H1 (cell line): ENCODE data around the gene OXSR1. TPM values are rescaled to one million over a fixed set of nuclear protein-coding genes. Genes with fewer than 3 reads are reported as not detected.

Source experiments
- CTCF ChIA-PET: fragments of 300-600 bp; sonication (Branson Sonifier 250); formaldehyde crosslinking; loops from one replicate; lab custom pipeline; 2021; ENCODE audit not compliant: partially characterized antibody; lab: Charles Lee
- POLR2A ChIA-PET: fragments of 300-600 bp; sonication (Branson Sonifier 250); formaldehyde crosslinking; loops from one replicate; lab custom pipeline; 2021; ENCODE audit warnings: inconsistent platforms; ENCODE audit not compliant: partially characterized antibody; lab: Charles Lee
- DNase-seq, 2 experiments: peaks; one replicate each; pipeline versions ENCODE4 v3.0.0 to v3.0.0-alpha.2; 2010 to 2022; ENCODE audit warnings: low spot score in 2 of 2, low read depth in 1 of 2, mixed read lengths in 1 of 2
- FAIRE-seq: peaks from 2 replicates; lab custom pipeline; 2011; peaks lifted over from hg19 to GRCh38; lab: Jason Lieb, UNC
- H2AFZ ChIP-seq: 2 replicates; pipeline ENCODE4 v1.8.1; 2012; ENCODE audit warnings: low read length, inconsistent platforms
- H2AK5ac ChIP-seq: 2 replicates; pipeline ENCODE4 v1.6.1; 2013; ENCODE audit warnings: low read depth, low read length
- H2BK120ac ChIP-seq: replicated peaks from 2 replicates; pipeline ENCODE3; 2013; ENCODE audit warnings: low read depth, low read length, inconsistent platforms
- H2BK12ac ChIP-seq: 2 replicates; pipeline ENCODE4 v1.6.1; 2013; ENCODE audit warnings: low read depth, low read length
- H2BK15ac ChIP-seq: 2 replicates; pipeline ENCODE4 v1.6.1; 2013; ENCODE audit warnings: low read length
- H2BK20ac ChIP-seq: 2 replicates; pipeline ENCODE4 v1.6.1; 2013; ENCODE audit warnings: low read length
- H2BK5ac ChIP-seq: 2 replicates; pipeline ENCODE4 v1.6.1; 2013; ENCODE audit warnings: low read depth, low read length
- H3K14ac ChIP-seq: 2 replicates; pipeline ENCODE4 v1.6.1; 2013; ENCODE audit warnings: inconsistent platforms; ENCODE audit not compliant: insufficient read length
- H3K18ac ChIP-seq: 2 replicates; pipeline ENCODE4 v1.6.1; 2013; ENCODE audit warnings: low read length; ENCODE audit errors: extremely low read depth
- H3K23ac ChIP-seq: 2 replicates; pipeline ENCODE4 v1.6.1; 2013; ENCODE audit warnings: inconsistent platforms; ENCODE audit not compliant: insufficient read length
- H3K23me2 ChIP-seq: 2 replicates; pipeline ENCODE4 v1.6.1; 2013; ENCODE audit warnings: low read depth, low read length
- H3K27ac ChIP-seq: 2 replicates; pipeline ENCODE4 v1.6.1; 2011; ENCODE audit warnings: low read depth, low read length, inconsistent platforms
- H3K27me3 ChIP-seq, 4 experiments: replicated peaks in 1 of 4; 1 replicate in 1 of 4; 2 replicates in 3 of 4; pipeline versions ENCODE4 v1.6.1 to v1.8.1; 2011 to 2013; ENCODE audit warnings: low read length in 3 of 4, mild to moderate bottlenecking in 3 of 4, inconsistent platforms in 2 of 4, mixed read lengths in 2 of 4, moderate library complexity in 1 of 4; ENCODE audit not compliant: control insufficient read depth in 3 of 4, insufficient read depth in 3 of 4; ENCODE audit errors: extremely low read depth in 1 of 4
- H3K36me3 ChIP-seq, 4 experiments: 2 replicates each; pipeline versions ENCODE4 v1.6.1 to v1.8.1; 2011 to 2013; ENCODE audit warnings: mild to moderate bottlenecking in 4 of 4, low read length in 3 of 4, moderate library complexity in 2 of 4, control low read depth in 1 of 4, inconsistent platforms in 1 of 4; ENCODE audit not compliant: insufficient read depth in 4 of 4, control insufficient read depth in 2 of 4
- H3K4ac ChIP-seq: replicated peaks from 2 replicates; pipeline ENCODE3; 2013; ENCODE audit warnings: low read length, low read depth, mixed read lengths, inconsistent platforms; ENCODE audit not compliant: insufficient read length
- H3K4me1 ChIP-seq, 4 experiments: replicated peaks in 1 of 4; 1 replicate in 1 of 4; 2 replicates in 3 of 4; pipeline versions ENCODE4 v1.6.1 to v1.8.1; 2011 to 2013; ENCODE audit warnings: low read length in 3 of 4, inconsistent platforms in 2 of 4, mixed read lengths in 1 of 4; ENCODE audit not compliant: insufficient read depth in 4 of 4, control insufficient read depth in 3 of 4
- H3K4me2 ChIP-seq, 2 experiments: 2 replicates each; pipeline versions ENCODE4 v1.6.1 to v1.8.1; 2011 to 2013; ENCODE audit warnings: low read depth in 2 of 2, low read length in 2 of 2, control low read depth in 1 of 2, inconsistent platforms in 1 of 2, mild to moderate bottlenecking in 1 of 2; ENCODE audit not compliant: insufficient read depth in 1 of 2
- H3K4me3 ChIP-seq, 4 experiments: fragments of 200-600, 300-600 bp in 1 of 4; sonication (generic), shearing (Covaris generic), sonication (Bioruptor Twin) in 1 of 4; 2 replicates each; pipeline versions ENCODE4 v1.5.1 to v1.8.1; 2011 to 2016; ENCODE audit warnings: low read length in 4 of 4, low read depth in 3 of 4, control low read depth in 2 of 4, inconsistent platforms in 2 of 4, mild to moderate bottlenecking in 2 of 4, mixed read lengths in 1 of 4, moderate library complexity in 1 of 4; ENCODE audit not compliant: insufficient read depth in 2 of 4; ENCODE audit errors: extremely low read depth in 1 of 4
- H3K56ac ChIP-seq: replicated peaks from 2 replicates; pipeline ENCODE3; 2013; ENCODE audit warnings: low read depth, mild to moderate bottlenecking, mixed read lengths, low read length, inconsistent platforms; ENCODE audit not compliant: insufficient read length
- H3K79me1 ChIP-seq: 2 replicates; pipeline ENCODE4 v1.6.1; 2013; ENCODE audit warnings: low read depth, low read length, control low read depth
- H3K79me2 ChIP-seq, 2 experiments: 2 replicates each; pipeline versions ENCODE4 v1.6.1 to v1.8.1; 2012 to 2013; ENCODE audit warnings: low read length in 2 of 2, mild to moderate bottlenecking in 2 of 2, inconsistent platforms in 1 of 2; ENCODE audit not compliant: insufficient read depth in 2 of 2, control insufficient read depth in 1 of 2
- H3K9ac ChIP-seq, 4 experiments: replicated peaks in 1 of 4; 1 replicate in 1 of 4; 2 replicates in 3 of 4; pipeline versions ENCODE4 v1.6.1 to v1.8.1; 2011 to 2013; ENCODE audit warnings: low read depth in 3 of 4, low read length in 3 of 4, control low read depth in 2 of 4, mild to moderate bottlenecking in 2 of 4, moderate library complexity in 2 of 4, inconsistent platforms in 1 of 4; ENCODE audit errors: extremely low read depth in 1 of 4
- H3K9me3 ChIP-seq, 2 experiments: 2 replicates each; pipeline versions ENCODE4 v1.6.1 to v1.8.1; 2012 to 2013; ENCODE audit warnings: mild to moderate bottlenecking in 2 of 2, moderate library complexity in 2 of 2, control low read depth in 1 of 2, inconsistent platforms in 1 of 2, low read depth in 1 of 2, low read length in 1 of 2, mixed read lengths in 1 of 2; ENCODE audit not compliant: insufficient read depth in 2 of 2
- H4K20me1 ChIP-seq, 2 experiments: replicated peaks in 1 of 2; 2 replicates each; pipeline versions ENCODE3 to v1.8.1; 2011 to 2013; ENCODE audit warnings: inconsistent platforms in 2 of 2, low read length in 2 of 2, mild to moderate bottlenecking in 1 of 2; ENCODE audit not compliant: insufficient read depth in 2 of 2, control insufficient read depth in 1 of 2
- H4K5ac ChIP-seq: 2 replicates; pipeline ENCODE4 v1.6.1; 2013; ENCODE audit warnings: low read length, low read depth, mixed read lengths, inconsistent platforms; ENCODE audit not compliant: insufficient read length
- H4K8ac ChIP-seq: 2 replicates; pipeline ENCODE4 v1.8.0; 2013; ENCODE audit warnings: mild to moderate bottlenecking, moderate library complexity, low read length, inconsistent platforms; ENCODE audit not compliant: insufficient read depth; ENCODE audit errors: extremely low read depth
- H4K91ac ChIP-seq: replicated peaks from 2 replicates; pipeline ENCODE3; 2013; ENCODE audit warnings: low read length, mixed read lengths, inconsistent platforms; ENCODE audit not compliant: insufficient read length
- BRCA1 ChIP-seq: IDR thresholded peaks from 2 replicates; pipeline ENCODE4 v1.6.1; 2012; ENCODE audit warnings: low read depth, low read length, improper control_type of control experiment
- CBX5 ChIP-seq: fragments of 300-800, 300-1000 bp; sonication (generic); IDR thresholded peaks from 2 replicates; pipeline ENCODE4 v1.7.1; 2016; ENCODE audit warnings: antibody characterized with exemption, low read length, low read depth
- CBX8 ChIP-seq: fragments of 300-800, 300-1000 bp; sonication (generic); IDR thresholded peaks from 2 replicates; pipeline ENCODE4 v1.7.1; 2016; ENCODE audit warnings: low read depth, low read length, borderline replicate concordance
- CEBPB ChIP-seq: IDR thresholded peaks from 2 replicates; pipeline ENCODE4 v1.6.1; 2012; ENCODE audit warnings: low read depth, low read length
- CTBP2 ChIP-seq: IDR thresholded peaks from 2 replicates; pipeline ENCODE4 v1.7.0; 2011; ENCODE audit warnings: borderline replicate concordance, mild to moderate bottlenecking, moderate library complexity, mixed read lengths, low read length; ENCODE audit not compliant: insufficient read depth, insufficient read length
- EZH2 ChIP-seq: fragments of 200-600 bp; sonication (generic); IDR thresholded peaks from 2 replicates; pipeline ENCODE4 v1.7.1; 2012; ENCODE audit warnings: low read depth, mild to moderate bottlenecking, moderate library complexity, low read length, inconsistent platforms; ENCODE audit not compliant: severe bottlenecking
- GABPA ChIP-seq: IDR thresholded peaks from 2 replicates; pipeline ENCODE4 v1.6.1; 2011; ENCODE audit warnings: mild to moderate bottlenecking, low read length, moderate library complexity, borderline replicate concordance; ENCODE audit not compliant: insufficient read depth
- GTF2F1 ChIP-seq: IDR thresholded peaks from 2 replicates; pipeline ENCODE4 v1.6.1; 2012; ENCODE audit warnings: low read depth, low read length, improper control_type of control experiment, borderline replicate concordance
- HDAC2 ChIP-seq, 2 experiments: fragments of 300-600 bp in 1 of 2; sonication (generic) in 1 of 2; IDR thresholded peaks; 2 replicates each; pipeline ENCODE4 v1.6.1; 2011 to 2012; ENCODE audit warnings: low read depth in 2 of 2, low read length in 2 of 2, mild to moderate bottlenecking in 2 of 2, moderate library complexity in 2 of 2, borderline replicate concordance in 1 of 2, inconsistent platforms in 1 of 2
- NRF1 ChIP-seq: IDR thresholded peaks from 2 replicates; pipeline ENCODE4 v1.6.1; 2011; ENCODE audit warnings: mild to moderate bottlenecking, low read depth, low read length, improper control_type of control experiment
- POLR2A ChIP-seq, 2 experiments: IDR thresholded peaks; 1 replicate in 1 of 2; 2 replicates in 1 of 2; pipeline ENCODE4 v1.6.1; 2011; ENCODE audit warnings: low read depth in 2 of 2, low read length in 2 of 2, mild to moderate bottlenecking in 2 of 2; ENCODE audit errors: control extremely low read depth in 1 of 2
- SIRT6 ChIP-seq: IDR thresholded peaks from one replicate; pipeline ENCODE4 v1.7.1; 2012; ENCODE audit warnings: low read length, inconsistent platforms
- SRF ChIP-seq: IDR thresholded peaks from 2 replicates; pipeline ENCODE4 v1.6.1; 2011; ENCODE audit warnings: mild to moderate bottlenecking, low read depth, low read length, moderate library complexity
- TAF7 ChIP-seq: optimal IDR thresholded peaks from 2 replicates; pipeline ENCODE3; 2011; ENCODE audit warnings: low read depth, mild to moderate bottlenecking, inconsistent platforms, low read length, moderate library complexity, borderline replicate concordance
- TBP ChIP-seq: IDR thresholded peaks from 2 replicates; pipeline ENCODE4 v1.6.1; 2011; ENCODE audit warnings: low read depth, low read length, improper control_type of control experiment
- WGBS, 2 experiments: shearing (Covaris generic) in 1 of 2; methylation state at CpG; one replicate each; pipeline versions ENCODE4 v1.1.6 to v1.1.7; 2013 to 2015; ENCODE audit warnings: low lambda C conversion rate in 2 of 2, mixed read lengths in 2 of 2, inconsistent platforms in 1 of 2, low coverage in 1 of 2, missing lambda C conversion rate in 1 of 2; ENCODE audit not compliant: insufficient replicate concordance in 2 of 2, insufficient coverage in 1 of 2, insufficient read length in 1 of 2; ENCODE audit errors: extremely low coverage in 1 of 2, missing lambda C conversion rate in 1 of 2; 5-methylcytosine and 5-hydroxymethylcytosine counted together
- polyA plus RNA-seq, 7 experiments: library from polyadenylated mRNA; depleted of rRNA in 3 of 7; stranded (reverse) in 5 of 7; unstranded in 2 of 7; fragments of >200 nt in 5 of 7; fragments of 200-250 nt in 2 of 7; gene quantifications; 1 replicate in 5 of 7; 2 replicates in 1 of 7; 4 replicates in 1 of 7; pipeline versions ENCODE4 v1.2.1 to v1.2.3, GENCODE V29; 2011 to 2013; ENCODE audit warnings: missing spikeins in 2 of 7, mixed read lengths in 2 of 7
- total RNA-seq: library from RNA; stranded (reverse); fragmentation: NEBNext Ultra II Directional; extraction: Animal tissue kit (Norgen Biotek cat#: 25700); gene quantifications from 2 replicates; pipeline ENCODE4 v1.2.1, GENCODE V29; 2021

The OXSR1 gene
- total and polyA plus RNA-seq, 2 of the 8 experiments (the other 6 are each of a cell fraction or from before 2014, with no cell fraction given), result 25.1 to 47.0 TPM

DNA sequence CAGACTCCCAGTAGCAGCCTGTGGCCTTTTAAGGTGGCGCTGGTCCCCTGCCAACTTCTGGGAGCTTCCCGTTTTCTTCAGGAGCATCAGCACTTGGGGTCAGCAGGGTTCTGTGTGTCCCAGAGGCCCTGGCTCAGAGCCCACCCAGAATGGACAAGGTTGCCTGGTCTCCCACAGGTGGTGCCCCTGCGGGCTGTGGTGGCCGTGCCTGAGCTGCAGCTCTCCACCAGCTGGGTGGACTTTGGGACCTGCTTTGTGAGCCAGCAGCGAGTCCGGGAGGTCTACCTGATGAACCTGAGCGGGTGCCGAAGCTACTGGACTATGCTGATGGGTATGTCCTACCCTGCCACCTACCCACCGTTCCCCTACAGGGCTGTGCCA, 43.9 kb upstream of the OXSR1 start:
- CTCF ChIA-PET, result interaction anchor here (1.1 to 8.8 kb wide), 3 partner anchors 8 to 147 kb away, joined by 3 to 105 read pairs (median 3); partner anchors contain the start of gene ACAA1
- H3K9ac ChIP-seq, result no peak overlapping the region
- H2BK15ac ChIP-seq, result no peak overlapping the region
- H3K36me3 ChIP-seq, result peaks cover 14 to 33% (median 26%) of the 10 kb centered on the region in 4 experiments
- FAIRE-seq (no peak), DNase-seq (no peak)
- no peaks in the 10 kb centered on the region for H3K27me3 ChIP-seq
- H4K91ac ChIP-seq, result no peak overlapping the region
- H2BK20ac ChIP-seq, result no peak overlapping the region
- H4K8ac ChIP-seq, result no peak overlapping the region
- no peak overlapping the region for H3K4ac ChIP-seq
- H2BK12ac ChIP-seq, result no peak overlapping the region
- 92% methylated on average over 9 of the region's 9 CpGs; no CpG with 5 or more reads in 1 of the 2 experiments for WGBS, 2 experiments
- no peak overlapping the region for H3K23ac ChIP-seq
- H3K4me2 ChIP-seq, result no peak overlapping the region
- H3K27ac ChIP-seq, result no peak overlapping the region
- H4K5ac ChIP-seq, result no peak overlapping the region
- H3K18ac ChIP-seq, result no peak overlapping the region
- H4K20me1 ChIP-seq, result peaks cover 2 to 15% of the 10 kb centered on the region in 2 experiments
- no peaks in the 10 kb centered on the region for H3K4me1 ChIP-seq
- no peak overlapping the region for H3K56ac ChIP-seq
- no peak overlapping the region for H2BK5ac ChIP-seq
- no peak overlapping the region for H2AFZ ChIP-seq
- H3K14ac ChIP-seq, result no peak overlapping the region
- H3K23me2 ChIP-seq, result no peaks in the 10 kb centered on the region
- POLR2A ChIA-PET, result interaction anchor here (0.8 to 4.2 kb wide), 4 partner anchors 10 to 43 kb away, joined by 4 to 20 read pairs (median 4); partner anchors contain the start of gene OXSR1
- H2AK5ac ChIP-seq, result no peak overlapping the region
- H3K79me2 ChIP-seq, result no peaks in the 10 kb centered on the region
- no peak overlapping the region for H2BK120ac ChIP-seq
- H3K79me1 ChIP-seq, result no peaks in the 10 kb centered on the region
- no peak overlapping the region for H3K4me3 ChIP-seq
- no peaks in the 10 kb centered on the region; a peak in 1 of 4 replicates for H3K9me3 ChIP-seq
- TF ChIP-seq POLR2A (IDR thresholded peaks at IDR 0.05; ENCODE audit: control extremely low read depth in 1 of 2, low read depth in 2 of 2, low read length in 2 of 2), result no peak
- TF ChIP-seq CEBPB, result no peak
- TF ChIP-seq TBP, result no peak
- no peak for TF ChIP-seq GTF2F1
- TF ChIP-seq TAF7, result no peak
- TF ChIP-seq EZH2, result no peak
- no peak for TF ChIP-seq CBX5
- TF ChIP-seq SRF, result no peak
- TF ChIP-seq BRCA1, result no peak
- TF ChIP-seq SIRT6, result no peak
- TF ChIP-seq CTBP2, result no peak
- TF ChIP-seq NRF1, result no peak
- no peak for TF ChIP-seq HDAC2 (IDR thresholded peaks at IDR 0.05; ENCODE audit: borderline replicate concordance in 1 of 2, low read depth in 2 of 2, low read length in 2 of 2)
- TF ChIP-seq GABPA, result no peak
- TF ChIP-seq CBX8, result no peak
